HG03280 (cell line): ENCODE results near the gene DNAJC11.

ENCODE experiments used
- ATAC-seq: cut with Tn5 transposase; IDR thresholded peaks from one replicate; pipeline ENCODE4 v1.9.1; 2021; ENCODE audit warnings: mild to moderate bottlenecking, moderate library complexity; ENCODE audit not compliant: unreplicated experiment

The DNAJC11 gene

GRCh38 chr1:6627031-6627430 lies 74.6 kb downstream of the DNAJC11 start:
- no peak for ATAC-seq

- peak; percentile 4 for ATAC-seq
Observed at GRCh38 chr1:6625584-6626149, 75.9 kb downstream of the DNAJC11 start.

GRCh38 chr1:6624710-6625583 lies 76.7 kb downstream of the DNAJC11 start, which contains the start of gene THAP3:
THAP3 (plus strand) TSS chr1:6624868; CDS start chr1:6625219, 351 bp downstream.
- ATAC-seq: peak; percentile 87

GRCh38 chr1:6623269-6623965 lies 78.2 kb downstream of the DNAJC11 start:
- ATAC-seq: no peak

GRCh38 chr1:6622396-6623152 lies 79.0 kb downstream of the DNAJC11 start:
- no peak for ATAC-seq

GRCh38 chr1:6621429-6622391 lies 79.9 kb downstream of the DNAJC11 start:
- no peak for ATAC-seq

- ATAC-seq: no peak
Observed at GRCh38 chr1:6619045-6619444, 82.6 kb downstream of the DNAJC11 start.

- ATAC-seq: no peak
Observed at GRCh38 chr1:6614929-6615785, 86.5 kb downstream of the DNAJC11 start.

GRCh38 chr1:6614019-6614928 lies 87.3 kb downstream of the DNAJC11 start:
- no peak for ATAC-seq

GRCh38 chr1:6613361-6614018 lies 88.1 kb downstream of the DNAJC11 start, which contains the start of gene PHF13:
PHF13 (plus strand) TSS chr1:6613731; CDS start chr1:6614067, 336 bp downstream.
- ATAC-seq: peak; percentile 91

- ATAC-seq: no peak
Observed at GRCh38 chr1:6612641-6613360, 88.8 kb downstream of the DNAJC11 start.

GRCh38 chr1:6603915-6604558 lies 97.6 kb downstream of the DNAJC11 start:
- ATAC-seq: no peak

GRCh38 chr1:6603238-6603914 lies 98.2 kb downstream of the DNAJC11 start:
- ATAC-seq: peak; percentile 33

- peak; percentile 56 for ATAC-seq
Observed at GRCh38 chr1:6602669-6603237, 98.9 kb downstream of the DNAJC11 start, which contains the start of gene KLHL21. KLHL21 (minus strand) TSS chr1:6602869; CDS start chr1:6602817, 52 bp downstream.
